HG02623 (cell line): Measurements from ENCODE around the gene ENGASE.
"Not testable (repeated sequence)": the region's sequence is repeated elsewhere in the genome, so short reads cannot be mapped to it uniquely, and the experiment has no call there.

ENCODE experiments used
- ATAC-seq: cut with Tn5 transposase; IDR thresholded peaks from one replicate; pipeline ENCODE4 v1.9.1; 2021; ENCODE audit warnings: moderate library complexity; ENCODE audit not compliant: unreplicated experiment

Gene ENGASE

GRCh38 chr17:79074649-79075445, at the start of gene ENGASE:
Gene ENGASE (plus strand): TSS chr17:79074824. CDS start chr17:79074945, 121 bp downstream.
- ATAC-seq, result peak; percentile 88

GRCh38 chr17:79024901-79025737, 49.5 kb upstream of the ENGASE start:
- no peak for ATAC-seq

- ATAC-seq, result no peak
Observed at GRCh38 chr17:79026376-79027273, 48.0 kb upstream of the ENGASE start.

GRCh38 chr17:79027274-79027924, 47.2 kb upstream of the ENGASE start:
- ATAC-seq, result no peak

- no peak for ATAC-seq
Observed at GRCh38 chr17:79027925-79028491, 46.6 kb upstream of the ENGASE start.

GRCh38 chr17:79028496-79029326, 45.9 kb upstream of the ENGASE start:
- ATAC-seq, result no peak

- ATAC-seq, result no peak
Observed at GRCh38 chr17:79029327-79030009, 45.2 kb upstream of the ENGASE start.

GRCh38 chr17:79030636-79031035, 44.0 kb upstream of the ENGASE start:
- not testable (repeated sequence) for ATAC-seq

GRCh38 chr17:79031996-79032875, 42.4 kb upstream of the ENGASE start:
- no peak for ATAC-seq

- no peak for ATAC-seq
Observed at GRCh38 chr17:79033046-79033616, 41.5 kb upstream of the ENGASE start.

GRCh38 chr17:79033741-79034501, 40.7 kb upstream of the ENGASE start:
- no peak for ATAC-seq

- ATAC-seq, result no peak
Observed at GRCh38 chr17:79034931-79035485, 39.6 kb upstream of the ENGASE start.

GRCh38 chr17:79035686-79036085, 38.9 kb upstream of the ENGASE start:
- ATAC-seq, result no peak

- no peak for ATAC-seq
Observed at GRCh38 chr17:79036181-79036580, 38.4 kb upstream of the ENGASE start.

- no peak for ATAC-seq
Observed at GRCh38 chr17:79036596-79036995, 38.0 kb upstream of the ENGASE start.

- no peak for ATAC-seq
Observed at GRCh38 chr17:79038545-79039135, 36.0 kb upstream of the ENGASE start.
